ENCODE measurements around the gene OBSCN.
"Not testable (repeated sequence)": the region's sequence is repeated elsewhere in the genome, so short reads cannot be mapped to it uniquely, and the experiment has no call there.

Gene OBSCN

DNA sequence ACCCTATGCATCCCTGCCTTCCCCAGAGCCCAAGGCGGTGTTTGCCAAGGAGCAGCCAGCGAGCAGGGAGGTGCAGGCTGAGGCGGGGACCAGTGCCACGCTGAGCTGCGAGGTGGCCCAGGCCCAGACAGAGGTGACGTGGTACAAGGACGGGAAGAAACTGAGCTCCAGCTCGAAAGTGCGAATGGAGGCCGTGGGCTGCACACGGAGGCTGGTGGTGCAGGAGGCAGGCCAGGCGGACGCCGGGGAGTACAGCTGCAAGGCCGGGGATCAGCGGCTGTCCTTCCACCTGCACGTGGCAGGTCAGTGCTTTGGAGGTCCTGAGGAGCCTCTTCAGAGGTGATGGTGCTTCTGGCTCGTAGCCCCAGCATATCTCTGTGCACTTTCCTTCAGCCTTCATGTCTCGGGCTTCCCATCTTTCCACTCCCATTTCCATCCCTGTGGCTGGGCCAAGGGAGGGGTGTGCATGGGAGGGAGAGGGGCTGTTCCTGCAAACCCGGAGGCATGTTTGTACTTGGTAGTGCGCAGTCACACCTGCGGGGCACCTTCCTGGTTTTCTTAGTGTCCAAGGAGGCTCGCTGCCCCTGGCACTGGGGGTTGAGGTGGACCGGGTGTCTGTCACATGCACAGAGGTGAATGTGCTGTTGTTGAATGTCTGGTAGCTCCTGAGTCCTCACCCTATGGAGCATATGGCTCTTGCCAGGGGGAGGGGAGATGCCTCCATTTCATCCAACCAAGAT, 56.4 kb downstream of the OBSCN start:
- DNase-seq (ENCODE audit: low read depth): no peak
- no peak overlapping the region for H3K4me3 ChIP-seq (replicated peaks; ENCODE audit: low read depth, low read length)
- TF ChIP-seq, protein P1, sequence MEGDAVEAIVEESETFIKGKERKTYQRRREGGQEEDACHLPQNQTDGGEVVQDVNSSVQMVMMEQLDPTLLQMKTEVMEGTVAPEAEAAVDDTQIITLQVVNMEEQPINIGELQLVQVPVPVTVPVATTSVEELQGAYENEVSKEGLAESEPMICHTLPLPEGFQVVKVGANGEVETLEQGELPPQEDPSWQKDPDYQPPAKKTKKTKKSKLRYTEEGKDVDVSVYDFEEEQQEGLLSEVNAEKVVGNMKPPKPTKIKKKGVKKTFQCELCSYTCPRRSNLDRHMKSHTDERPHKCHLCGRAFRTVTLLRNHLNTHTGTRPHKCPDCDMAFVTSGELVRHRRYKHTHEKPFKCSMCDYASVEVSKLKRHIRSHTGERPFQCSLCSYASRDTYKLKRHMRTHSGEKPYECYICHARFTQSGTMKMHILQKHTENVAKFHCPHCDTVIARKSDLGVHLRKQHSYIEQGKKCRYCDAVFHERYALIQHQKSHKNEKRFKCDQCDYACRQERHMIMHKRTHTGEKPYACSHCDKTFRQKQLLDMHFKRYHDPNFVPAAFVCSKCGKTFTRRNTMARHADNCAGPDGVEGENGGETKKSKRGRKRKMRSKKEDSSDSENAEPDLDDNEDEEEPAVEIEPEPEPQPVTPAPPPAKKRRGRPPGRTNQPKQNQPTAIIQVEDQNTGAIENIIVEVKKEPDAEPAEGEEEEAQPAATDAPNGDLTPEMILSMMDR (IDR thresholded peaks at IDR 0.05; ENCODE audit: low read length, missing control alignments): no peak

- H3K4me3 ChIP-seq (replicated peaks; ENCODE audit: low read depth, low read length): no peak overlapping the region
- DNase-seq (ENCODE audit: low read depth): peak; percentile 39
- TF ChIP-seq, protein P1 (IDR thresholded peaks at IDR 0.05; ENCODE audit: low read length, missing control alignments): peak; percentile 41
These were observed 57.3 kb downstream of the OBSCN start for GRCh38 chr1:228265167-228265566.

DNA sequence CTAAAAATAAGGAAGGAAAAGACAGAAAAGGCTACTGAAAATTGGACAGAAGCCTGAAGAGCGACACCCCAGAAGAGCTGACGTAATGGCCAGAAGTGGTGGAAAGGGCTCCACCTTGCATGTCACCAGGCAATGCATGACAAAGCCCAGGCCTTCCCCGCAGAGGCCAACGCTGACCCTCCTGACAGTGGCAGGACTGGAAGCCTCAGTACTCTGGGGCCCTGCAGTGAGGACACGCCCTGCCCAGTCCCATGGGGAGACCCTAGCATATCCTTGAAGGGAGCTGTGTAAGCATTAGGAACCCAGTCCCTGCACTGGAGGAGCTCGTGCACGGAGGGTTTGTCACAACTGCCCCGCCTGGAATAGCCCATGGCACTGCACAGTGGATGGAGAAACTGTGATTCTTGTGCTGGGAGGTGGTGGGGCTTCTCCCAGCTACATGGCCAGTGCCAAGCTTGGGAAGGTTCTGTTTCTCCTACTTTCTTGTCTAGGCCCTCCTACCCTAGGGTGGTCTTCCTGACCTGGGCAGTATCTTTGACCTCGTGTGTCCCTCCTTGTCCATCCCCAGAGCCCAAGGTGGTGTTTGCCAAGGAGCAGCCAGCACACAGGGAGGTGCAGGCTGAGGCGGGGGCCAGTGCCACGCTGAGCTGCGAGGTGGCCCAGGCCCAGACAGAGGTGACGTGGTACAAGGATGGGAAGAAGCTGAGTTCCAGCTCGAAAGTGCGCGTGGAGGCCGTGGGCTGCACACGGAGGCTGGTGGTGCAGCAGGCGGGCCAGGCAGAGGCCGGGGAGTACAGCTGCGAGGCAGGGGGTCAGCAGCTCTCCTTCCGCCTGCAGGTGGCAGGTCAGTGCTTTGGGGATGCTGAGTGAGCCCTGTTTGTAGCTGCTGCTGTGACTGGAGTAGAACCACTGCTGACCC, 60.4 kb downstream of the OBSCN start:
- no peak for DNase-seq (ENCODE audit: low read depth)
- TF ChIP-seq, protein P1 (IDR thresholded peaks at IDR 0.05; ENCODE audit: low read length, missing control alignments): no peak
- H3K4me3 ChIP-seq (replicated peaks; ENCODE audit: low read depth, low read length): no peak overlapping the region

DNA sequence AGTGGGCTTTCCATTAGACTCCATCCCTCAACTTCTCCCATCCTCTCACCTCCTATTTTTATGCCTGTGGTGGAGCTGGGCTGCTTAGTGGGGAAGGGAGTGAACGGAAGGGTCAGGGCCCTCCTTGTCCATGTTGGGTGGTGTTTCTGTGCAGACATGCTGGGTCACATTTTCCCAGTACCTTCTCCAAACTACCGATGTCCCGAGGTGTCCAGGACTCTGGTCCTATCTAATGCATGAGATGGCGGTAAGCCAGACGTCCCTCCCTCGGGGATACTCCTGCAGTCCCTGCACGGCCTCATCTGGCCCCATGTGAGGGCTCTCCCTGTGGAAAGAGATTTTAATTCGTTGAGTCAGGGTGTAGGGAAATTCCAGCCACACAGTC, 61.0 kb downstream of the OBSCN start:
- H3K4me3 ChIP-seq (replicated peaks; ENCODE audit: low read depth, low read length): no peak overlapping the region
- no peak for DNase-seq (ENCODE audit: low read depth)
- TF ChIP-seq, protein P1 (IDR thresholded peaks at IDR 0.05; ENCODE audit: low read length, missing control alignments): no peak

- not testable (repeated sequence) for DNase-seq (ENCODE audit: low read depth); H3K4me3 ChIP-seq (replicated peaks; ENCODE audit: low read depth, low read length)
These were observed 61.6 kb downstream of the OBSCN start for GRCh38 chr1:228269431-228269830.

GRCh38 chr1:228270032-228270431, 62.2 kb downstream of the OBSCN start:
- H3K4me3 ChIP-seq (replicated peaks; ENCODE audit: low read depth, low read length): no peak overlapping the region
- TF ChIP-seq, protein P1 (IDR thresholded peaks at IDR 0.05; ENCODE audit: low read length, missing control alignments): no peak
- DNase-seq (ENCODE audit: low read depth): peak; percentile 80

DNA sequence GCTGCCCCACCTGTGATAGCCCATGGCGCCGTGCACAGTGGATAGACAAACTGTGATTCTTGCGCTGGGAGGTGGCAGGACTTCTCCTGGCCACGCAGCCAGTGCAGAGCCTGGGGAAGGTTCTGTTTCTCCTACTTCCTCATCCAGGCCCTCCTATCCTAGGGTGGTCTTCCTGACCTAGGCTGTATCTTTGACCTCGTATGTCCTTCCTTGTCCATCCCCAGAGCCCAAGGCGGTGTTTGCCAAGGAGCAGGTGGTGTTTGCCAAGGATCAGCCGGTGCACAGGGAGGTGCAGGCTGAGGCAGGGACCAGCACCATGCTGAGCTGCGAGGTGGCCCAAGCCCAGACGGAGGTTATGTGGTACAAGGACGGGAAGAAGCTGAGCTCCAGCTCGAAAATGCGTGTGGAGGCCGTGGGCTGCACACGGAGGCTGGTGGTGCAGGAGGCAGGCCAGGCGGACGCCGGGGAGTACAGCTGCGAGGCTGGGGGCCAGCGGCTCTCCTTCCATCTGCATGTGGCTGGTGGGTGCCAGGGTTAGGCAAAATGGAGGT, 63.9 kb downstream of the OBSCN start:
- H3K4me3 ChIP-seq (replicated peaks; ENCODE audit: low read depth, low read length): no peak overlapping the region
- TF ChIP-seq, protein P1 (IDR thresholded peaks at IDR 0.05; ENCODE audit: low read length, missing control alignments): no peak
- no peak for DNase-seq (ENCODE audit: low read depth)
